PC-9 (cell line): ENCODE data around the gene KCNJ3. TPM values are rescaled to one million over a fixed set of nuclear protein-coding genes. Genes with fewer than 3 reads are reported as not detected.

ENCODE experiments used
- BruUV-seq: library from RNA; stranded (reverse); fragments of 400-500 nt; replicated peaks from 2 replicates; lab custom pipeline; 2021; lab: Mats Ljungman, UMichigan
- CTCF ChIA-PET: fragments of 300-600 bp; sonication (Branson Sonifier 250); formaldehyde crosslinking; loops from one replicate; lab custom pipeline; 2022; ENCODE audit warnings: antibody characterized with exemption; lab: Charles Lee
- POLR2A ChIA-PET: fragments of 300-600 bp; sonication (Branson Sonifier 250); formaldehyde crosslinking; loops from one replicate; lab custom pipeline; 2022; ENCODE audit warnings: antibody characterized with exemption; ENCODE audit not compliant: unreplicated experiment; lab: Charles Lee
- DNase-seq, 2 experiments: peaks; one replicate each; pipeline versions ENCODE4 v3.0.0 to v3.0.0-alpha.2; 2015 to 2022; ENCODE audit warnings: mixed read lengths in 1 of 2
- H2AFZ ChIP-seq: fragments of 200-600 bp; sonication (generic); 2 replicates; pipeline ENCODE4 v1.8.1; 2017; ENCODE audit warnings: antibody characterized with exemption
- H3F3A ChIP-seq: fragments of 200-600 bp; sonication (generic); 2 replicates; pipeline ENCODE4 v1.8.1; 2017; ENCODE audit warnings: antibody characterized with exemption, mild to moderate bottlenecking, low read depth; ENCODE audit not compliant: insufficient read depth
- H3K27ac ChIP-seq: fragments of 200-600 bp; sonication (generic); 2 replicates; pipeline ENCODE4 v1.6.1; 2016; ENCODE audit warnings: mixed run types
- H3K27me3 ChIP-seq: fragments of 200-600 bp; sonication (generic); 2 replicates; pipeline ENCODE4 v1.6.1; 2016; ENCODE audit warnings: low read depth, mixed run types; ENCODE audit not compliant: insufficient read depth
- H3K36me3 ChIP-seq: fragments of 200-600 bp; sonication (generic); 2 replicates; pipeline ENCODE4 v1.6.1; 2016; ENCODE audit warnings: low read depth, mixed run types
- H3K4me1 ChIP-seq: fragments of 200-600 bp; sonication (generic); replicated peaks from 2 replicates; pipeline ENCODE4 v1.6.1; 2016; ENCODE audit warnings: mixed run types; ENCODE audit not compliant: insufficient read depth
- H3K4me2 ChIP-seq: fragments of 200-600 bp; sonication (generic); 2 replicates; pipeline ENCODE4 v1.6.1; 2017; ENCODE audit warnings: mixed run types
- H3K4me3 ChIP-seq: fragments of 200-600 bp; sonication (generic); 2 replicates; pipeline ENCODE4 v1.6.1; 2016; ENCODE audit warnings: mixed run types
- H3K79me2 ChIP-seq: fragments of 200-600 bp; sonication (generic); 2 replicates; pipeline ENCODE4 v1.6.1; 2017; ENCODE audit warnings: low read depth, mixed run types
- H3K9me2 ChIP-seq: fragments of 200-600 bp; sonication (generic); 2 replicates; pipeline ENCODE4 v1.8.1; 2017; ENCODE audit warnings: mild to moderate bottlenecking; ENCODE audit not compliant: insufficient read depth
- H3K9me3 ChIP-seq: fragments of 200-600 bp; sonication (generic); 2 replicates; pipeline ENCODE4 v1.8.1; 2016; ENCODE audit warnings: low read depth; ENCODE audit not compliant: insufficient read depth
- H4K20me1 ChIP-seq: fragments of 200-600 bp; sonication (generic); 2 replicates; pipeline ENCODE4 v1.8.1; 2017; ENCODE audit not compliant: insufficient read depth
- CTCF ChIP-seq: fragments of 200-600 bp; sonication (generic); conservative IDR thresholded peaks from 2 replicates; pipeline ENCODE4 v1.6.1; 2017; ENCODE audit warnings: mixed run types, antibody characterized with exemption, mild to moderate bottlenecking, moderate library complexity
- EZH2 ChIP-seq: fragments of 200-600 bp; sonication (generic); IDR thresholded peaks from 2 replicates; pipeline ENCODE4 v1.8.0; 2017; ENCODE audit warnings: antibody characterized with exemption, low read depth
- intact Hi-C: fragments of 100-400 bp; cut with micrococcal nuclease; formaldehyde crosslinking; loops from one replicate; pipeline ENCODE4 v1.10.0; 2022; ENCODE audit not compliant: unreplicated experiment
- total RNA-seq: library from RNA; stranded (reverse); gene quantifications from 2 replicates; pipeline ENCODE4 v1.2.3, GENCODE V29; 2021

Gene KCNJ3
- total RNA-seq, 1 experiment from 2014 or later: not detected

DNA sequence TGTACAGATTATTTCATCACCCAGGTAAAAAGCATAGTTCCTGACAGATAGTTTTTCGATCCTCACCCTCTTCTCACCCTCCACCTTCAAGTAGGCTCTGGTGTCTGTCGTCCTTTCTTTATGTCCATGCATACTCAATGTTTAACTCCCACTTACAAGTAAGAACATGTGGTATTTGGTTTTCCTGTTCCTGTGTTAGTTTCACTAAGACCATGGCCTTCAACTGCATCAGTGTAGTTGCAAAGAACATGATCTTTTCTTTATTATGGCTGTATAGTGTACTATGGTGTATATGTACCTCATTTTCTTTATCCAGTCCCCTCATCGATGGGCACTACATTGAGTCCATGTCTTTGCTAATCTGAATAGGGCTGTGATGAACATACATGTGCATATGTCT lies 184.2 kb downstream of the KCNJ3 start:
- no peak for DNase-seq
- Histone ChIP-seq H3K4me3 (no peak overlapping the region), H3K79me2 (no peaks in the 10 kb centered on the region), H3K27ac (no peak overlapping the region), H3K4me1 (no peaks in the 10 kb centered on the region), H3K36me3 (no peaks in the 10 kb centered on the region), H4K20me1 (no peaks in the 10 kb centered on the region), H3F3A (no peaks in the 10 kb centered on the region), H3K27me3 (no peaks in the 10 kb centered on the region), H3K9me2 (no peaks in the 10 kb centered on the region), H2AFZ (no peak overlapping the region), H3K4me2 (no peak overlapping the region), H3K9me3 (no peaks in the 10 kb centered on the region)
- intact Hi-C loops: no loop called here
- BruUV-seq: no TSS peak
- POLR2A ChIA-PET: no interaction called here
- no peak for TF ChIP-seq EZH2
- no peak for TF ChIP-seq CTCF
- CTCF ChIA-PET: no interaction called here

- ChIA-PET CTCF (no interaction called here), POLR2A (no interaction called here)
- intact Hi-C loops: no loop called here
- no peak overlapping the region for H3K4me2 ChIP-seq
- no peaks in the 10 kb centered on the region for H3F3A ChIP-seq
- no peaks in the 10 kb centered on the region for H3K9me3 ChIP-seq
- H3K4me3 ChIP-seq: no peak overlapping the region
- no peak for DNase-seq
- H4K20me1 ChIP-seq: no peaks in the 10 kb centered on the region
- H3K4me1 ChIP-seq: no peaks in the 10 kb centered on the region
- BruUV-seq: no TSS peak
- no peaks in the 10 kb centered on the region for H3K9me2 ChIP-seq
- H2AFZ ChIP-seq: no peak overlapping the region
- H3K27ac ChIP-seq: no peak overlapping the region
- H3K27me3 ChIP-seq: no peaks in the 10 kb centered on the region
- H3K79me2 ChIP-seq: no peaks in the 10 kb centered on the region
- H3K36me3 ChIP-seq: no peaks in the 10 kb centered on the region
- TF ChIP-seq CTCF: no peak
- TF ChIP-seq EZH2: no peak
Measured at GRCh38 chr2:154886316-154886715, 187.8 kb downstream of the KCNJ3 start.

DNA sequence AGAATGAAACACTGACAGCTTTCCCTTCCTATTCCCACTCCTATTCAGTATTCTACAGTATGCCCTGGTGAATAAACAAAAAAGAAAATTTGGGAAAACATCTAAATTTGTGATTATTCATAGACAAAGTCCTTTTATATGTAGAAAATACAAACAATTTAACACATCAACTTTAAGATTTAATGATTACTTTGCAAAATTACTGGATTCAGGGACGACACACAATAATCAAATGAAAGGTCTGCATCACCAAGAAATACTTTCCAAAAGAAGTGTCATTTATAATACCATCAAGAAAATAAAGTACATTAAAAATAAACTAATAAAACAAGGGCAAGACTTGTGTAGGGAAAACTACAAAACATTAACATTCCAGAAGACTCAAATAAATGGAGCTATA lies 199.8 kb downstream of the KCNJ3 start:
- no peak for TF ChIP-seq CTCF
- TF ChIP-seq EZH2: no peak
- Histone ChIP-seq H3K9me2 (no peaks in the 10 kb centered on the region), H3K4me1 (no peaks in the 10 kb centered on the region), H3K36me3 (no peaks in the 10 kb centered on the region), H3K27ac (no peak overlapping the region), H3F3A (no peaks in the 10 kb centered on the region), H3K27me3 (no peaks in the 10 kb centered on the region), H3K79me2 (no peaks in the 10 kb centered on the region), H4K20me1 (no peaks in the 10 kb centered on the region), H3K4me3 (no peak overlapping the region), H3K9me3 (no peaks in the 10 kb centered on the region), H2AFZ (no peak overlapping the region), H3K4me2 (no peak overlapping the region)
- ChIA-PET POLR2A (no interaction called here), CTCF (no interaction called here)
- intact Hi-C loops: no loop called here
- no TSS peak for BruUV-seq
- DNase-seq: no peak
